ENCODE measurements around the gene RPL13A.
A peak's percentile ranks its signal among the peaks of the same experiment; 100 is the strongest.

Gene RPL13A

DNA sequence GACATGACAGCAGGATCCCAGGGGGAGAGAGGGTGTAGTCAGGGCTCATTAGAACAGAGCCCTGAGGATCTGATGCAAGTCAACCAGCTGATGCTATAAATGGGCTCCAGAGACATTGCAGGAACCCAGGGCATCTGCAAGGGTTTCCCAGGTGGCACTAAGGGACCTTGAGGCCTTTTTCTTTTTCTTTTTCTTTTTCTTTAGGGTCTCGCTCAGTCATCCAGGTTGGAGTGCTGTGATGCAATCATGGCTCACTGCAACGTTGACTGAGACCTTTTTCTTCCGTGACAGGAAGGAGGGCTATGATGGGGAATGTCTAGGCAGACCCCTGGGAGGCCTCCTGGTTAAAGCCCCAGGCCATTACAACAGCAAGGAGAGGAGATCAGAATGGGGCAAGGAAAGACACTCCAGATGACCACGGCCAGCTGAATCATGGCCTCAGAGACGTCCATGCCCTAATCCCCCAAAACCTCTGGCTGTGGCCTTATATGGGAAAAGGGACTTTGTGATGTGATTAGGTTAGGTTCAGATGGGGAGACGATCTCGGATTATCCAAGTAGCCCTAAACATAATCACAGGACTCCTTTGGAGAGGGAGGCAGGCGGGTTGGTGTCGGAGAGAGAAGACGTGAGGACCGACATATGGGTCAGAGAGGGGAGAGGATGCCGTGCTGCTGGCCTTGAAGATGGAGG is 20.5 kb downstream of the RPL13A start:
- no peak for DNase-seq (ENCODE audit: low read depth)

DNA sequence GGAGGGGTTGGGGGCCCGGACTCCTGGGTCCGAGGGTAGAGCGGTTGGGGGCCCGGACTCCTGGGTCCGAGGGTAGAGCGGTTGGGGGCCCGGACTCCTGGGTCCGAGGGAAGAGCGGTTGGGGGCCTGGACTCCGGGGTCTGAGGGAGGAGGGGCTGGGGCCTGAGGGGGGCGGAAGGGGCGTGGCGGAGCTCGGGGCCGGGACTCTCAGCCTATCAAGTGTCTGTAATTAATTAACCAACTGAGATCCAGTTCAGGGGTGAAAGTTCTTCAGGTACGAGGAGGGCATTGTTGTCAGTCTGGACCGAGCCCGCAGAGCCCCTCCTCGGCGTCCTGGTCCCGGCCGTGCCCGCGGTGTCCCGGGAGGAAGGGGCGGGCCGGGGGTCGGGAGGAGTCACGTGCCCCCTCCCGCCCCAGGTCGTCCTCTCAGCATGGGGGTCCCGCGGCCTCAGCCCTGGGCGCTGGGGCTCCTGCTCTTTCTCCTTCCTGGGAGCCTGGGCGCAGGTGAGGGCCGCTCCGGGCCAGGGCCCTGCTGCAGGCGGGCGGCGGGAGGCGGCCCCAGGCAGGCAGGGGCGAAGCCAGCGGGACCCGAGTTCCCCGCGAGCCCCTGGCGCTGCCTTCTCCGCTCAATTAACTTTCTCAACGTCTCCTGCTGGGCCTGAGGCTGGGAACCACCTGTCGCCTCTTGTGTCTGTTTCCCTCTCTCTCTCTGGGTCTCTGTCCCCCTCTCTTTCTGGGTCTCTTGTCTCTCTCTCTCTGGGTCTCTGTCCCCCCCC is 25.8 kb downstream of the RPL13A start:
- DNase-seq (ENCODE audit: low read depth), result no peak

DNA sequence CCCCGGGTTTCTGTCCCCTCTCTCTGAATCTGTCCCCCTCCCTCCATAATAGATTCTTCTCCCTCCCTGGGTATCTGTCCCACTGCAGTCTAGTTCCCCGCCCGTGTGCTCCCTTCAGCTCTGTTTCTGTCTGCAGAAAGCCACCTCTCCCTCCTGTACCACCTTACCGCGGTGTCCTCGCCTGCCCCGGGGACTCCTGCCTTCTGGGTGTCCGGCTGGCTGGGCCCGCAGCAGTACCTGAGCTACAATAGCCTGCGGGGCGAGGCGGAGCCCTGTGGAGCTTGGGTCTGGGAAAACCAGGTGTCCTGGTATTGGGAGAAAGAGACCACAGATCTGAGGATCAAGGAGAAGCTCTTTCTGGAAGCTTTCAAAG is 26.3 kb downstream of the RPL13A start:
- DNase-seq (ENCODE audit: low read depth), result no peak

DNA sequence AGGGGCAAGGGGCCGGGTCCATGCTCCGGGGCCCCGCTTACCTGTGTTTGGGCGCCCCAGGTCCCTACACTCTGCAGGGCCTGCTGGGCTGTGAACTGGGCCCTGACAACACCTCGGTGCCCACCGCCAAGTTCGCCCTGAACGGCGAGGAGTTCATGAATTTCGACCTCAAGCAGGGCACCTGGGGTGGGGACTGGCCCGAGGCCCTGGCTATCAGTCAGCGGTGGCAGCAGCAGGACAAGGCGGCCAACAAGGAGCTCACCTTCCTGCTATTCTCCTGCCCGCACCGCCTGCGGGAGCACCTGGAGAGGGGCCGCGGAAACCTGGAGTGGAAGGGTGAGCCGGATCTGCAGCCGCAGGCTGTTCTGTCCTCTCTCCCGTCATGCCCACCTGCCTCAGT is 26.7 kb downstream of the RPL13A start:
- DNase-seq (ENCODE audit: low read depth), result no peak

DNA sequence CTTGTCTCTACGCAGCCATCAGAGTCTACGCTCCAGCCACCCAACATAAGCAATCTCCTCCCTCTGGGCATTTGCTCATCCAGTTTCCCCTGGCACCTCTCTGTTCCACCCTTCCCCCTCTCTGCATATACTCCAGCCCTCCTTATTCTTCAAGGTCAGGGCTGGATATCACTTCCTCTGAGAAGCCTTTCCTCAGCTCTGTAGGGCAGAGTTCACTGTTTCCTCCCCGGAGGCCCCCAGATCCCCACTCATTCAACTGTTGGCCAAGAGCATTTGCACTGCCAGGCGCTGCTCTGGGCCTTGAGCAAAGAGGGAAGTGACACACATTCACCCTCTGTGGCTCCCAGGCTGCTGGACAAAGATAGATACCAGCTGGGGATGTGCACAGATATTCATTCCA is 28.4 kb downstream of the RPL13A start:
- no peak for DNase-seq (ENCODE audit: low read depth)

DNA sequence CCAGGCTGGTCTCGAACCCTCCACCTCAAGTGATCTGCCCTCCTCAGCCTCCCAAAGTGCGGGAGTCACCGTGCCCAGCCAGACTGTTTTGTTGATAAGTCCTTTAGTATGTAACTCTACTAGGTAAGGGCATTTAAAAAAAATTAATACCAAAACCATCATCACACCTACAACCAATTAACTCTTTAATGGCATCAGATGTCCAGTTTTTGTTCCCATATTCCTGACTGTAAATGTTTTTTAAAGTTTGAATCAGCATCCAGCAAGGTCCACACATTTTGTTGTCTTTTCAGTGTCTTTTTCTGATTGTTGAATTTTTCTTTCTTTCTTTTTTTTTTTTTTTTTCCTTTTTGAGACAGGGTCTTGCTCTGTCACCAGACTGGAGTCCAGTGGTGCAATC is 30.6 kb downstream of the RPL13A start:
- no peak for DNase-seq (ENCODE audit: low read depth)

DNA sequence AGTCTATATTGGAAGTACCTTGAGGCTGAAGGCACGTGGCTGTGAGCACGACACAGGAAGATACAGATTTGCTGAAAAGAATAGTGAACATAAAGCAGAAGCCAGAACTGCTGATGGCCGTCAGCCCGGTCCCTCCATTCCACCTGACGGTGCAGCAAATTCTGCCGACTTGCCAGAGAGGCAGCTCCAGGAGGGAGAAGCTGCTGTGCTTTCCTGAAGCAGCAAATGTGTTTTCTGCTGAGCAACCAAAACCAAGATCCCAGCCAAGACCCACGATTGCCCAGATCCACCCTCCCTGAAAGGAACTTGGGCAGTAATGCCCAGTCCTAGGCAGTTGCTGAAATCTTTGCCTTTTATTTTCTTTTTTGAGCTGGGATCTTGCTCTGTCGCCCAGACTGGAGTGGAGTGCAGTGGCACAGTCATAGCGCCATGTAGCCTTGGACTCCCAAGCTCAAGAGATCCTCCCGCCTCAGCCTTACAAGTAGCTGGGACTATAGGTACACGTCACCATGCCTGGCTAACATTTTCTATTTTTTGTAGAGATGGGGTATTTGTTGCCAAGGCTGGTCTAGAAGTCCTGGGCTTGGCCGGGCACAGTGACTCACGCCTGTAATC is 33.4 kb downstream of the RPL13A start:
- DNase-seq (ENCODE audit: low read depth), result no peak

DNA sequence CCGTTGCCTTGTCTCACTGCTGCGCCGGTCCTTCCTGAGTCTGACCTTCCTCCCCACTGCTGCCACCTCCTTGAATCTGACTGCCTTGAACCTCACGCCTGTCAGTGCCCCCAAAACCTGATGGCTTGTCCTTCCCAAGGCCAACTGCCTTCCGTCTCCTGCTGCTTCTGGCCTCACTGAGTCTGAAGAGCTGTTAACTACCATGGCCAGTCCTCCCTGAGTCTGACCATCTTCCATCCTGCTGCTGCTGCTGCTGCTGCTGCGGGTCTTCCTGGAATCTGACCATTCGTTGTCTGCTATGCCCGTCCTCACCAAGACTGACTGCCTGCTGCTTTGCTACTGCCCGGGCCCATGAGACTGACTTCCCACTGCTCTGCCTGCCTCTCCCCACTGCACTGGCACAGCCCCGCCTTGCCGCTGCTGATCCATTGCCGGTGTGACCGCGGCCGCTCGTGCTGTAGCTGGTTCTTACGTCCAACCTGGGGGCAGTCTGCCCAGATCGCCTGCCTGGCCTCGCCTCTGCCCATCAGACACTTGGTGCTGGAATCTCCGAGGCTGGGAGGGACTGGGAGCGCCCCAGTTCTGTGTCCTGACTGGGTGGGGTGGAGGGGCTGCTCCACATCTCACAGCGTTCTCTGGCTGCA is 37.5 kb downstream of the RPL13A start:
- no peak for DNase-seq (ENCODE audit: low read depth)

DNA sequence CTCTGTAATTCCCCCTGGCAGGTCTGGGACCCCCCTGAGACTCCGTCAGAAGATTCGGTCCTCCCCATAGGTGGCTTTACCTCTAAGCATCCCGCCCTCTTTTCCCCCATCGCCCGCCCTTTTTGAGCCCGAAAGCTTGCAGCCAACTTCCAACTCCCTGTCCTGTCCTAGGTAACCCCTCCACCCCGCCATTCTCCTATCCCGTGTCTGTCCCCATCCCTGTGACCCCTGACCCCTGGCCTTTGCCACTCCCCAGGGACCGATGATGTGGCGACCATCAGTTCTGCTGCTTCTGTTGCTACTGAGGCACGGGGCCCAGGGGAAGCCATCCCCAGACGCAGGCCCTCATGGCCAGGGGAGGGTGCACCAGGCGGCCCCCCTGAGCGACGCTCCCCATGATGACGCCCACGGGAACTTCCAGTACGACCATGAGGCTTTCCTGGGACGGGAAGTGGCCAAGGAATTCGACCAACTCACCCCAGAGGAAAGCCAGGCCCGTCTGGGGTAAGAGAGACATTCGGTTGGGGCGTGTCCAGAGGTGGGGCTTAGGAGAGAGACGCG is 40.9 kb downstream of the RPL13A start:
- DNase-seq (ENCODE audit: low read depth), result no peak

DNA sequence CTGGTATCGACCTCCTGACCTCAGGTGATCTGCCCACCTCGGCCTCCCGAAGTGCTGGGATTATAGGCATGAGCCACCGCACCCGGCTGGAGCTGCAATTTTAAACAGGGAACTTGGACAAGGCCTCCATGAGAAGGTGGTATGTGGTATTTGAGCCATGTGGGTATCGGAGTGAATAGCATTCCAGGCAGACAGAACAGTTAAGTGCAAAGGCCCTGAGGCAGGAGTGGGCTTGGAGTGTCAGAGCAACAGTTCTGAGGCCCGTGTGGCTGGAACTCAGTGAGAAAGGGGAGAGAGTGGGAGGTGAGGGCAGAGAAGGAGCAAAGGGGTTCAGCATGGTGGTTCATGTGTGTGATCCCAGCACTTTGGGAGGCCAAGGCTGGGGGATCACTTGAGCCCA is 43.3 kb downstream of the RPL13A start:
- no peak for DNase-seq (ENCODE audit: low read depth)

DNA sequence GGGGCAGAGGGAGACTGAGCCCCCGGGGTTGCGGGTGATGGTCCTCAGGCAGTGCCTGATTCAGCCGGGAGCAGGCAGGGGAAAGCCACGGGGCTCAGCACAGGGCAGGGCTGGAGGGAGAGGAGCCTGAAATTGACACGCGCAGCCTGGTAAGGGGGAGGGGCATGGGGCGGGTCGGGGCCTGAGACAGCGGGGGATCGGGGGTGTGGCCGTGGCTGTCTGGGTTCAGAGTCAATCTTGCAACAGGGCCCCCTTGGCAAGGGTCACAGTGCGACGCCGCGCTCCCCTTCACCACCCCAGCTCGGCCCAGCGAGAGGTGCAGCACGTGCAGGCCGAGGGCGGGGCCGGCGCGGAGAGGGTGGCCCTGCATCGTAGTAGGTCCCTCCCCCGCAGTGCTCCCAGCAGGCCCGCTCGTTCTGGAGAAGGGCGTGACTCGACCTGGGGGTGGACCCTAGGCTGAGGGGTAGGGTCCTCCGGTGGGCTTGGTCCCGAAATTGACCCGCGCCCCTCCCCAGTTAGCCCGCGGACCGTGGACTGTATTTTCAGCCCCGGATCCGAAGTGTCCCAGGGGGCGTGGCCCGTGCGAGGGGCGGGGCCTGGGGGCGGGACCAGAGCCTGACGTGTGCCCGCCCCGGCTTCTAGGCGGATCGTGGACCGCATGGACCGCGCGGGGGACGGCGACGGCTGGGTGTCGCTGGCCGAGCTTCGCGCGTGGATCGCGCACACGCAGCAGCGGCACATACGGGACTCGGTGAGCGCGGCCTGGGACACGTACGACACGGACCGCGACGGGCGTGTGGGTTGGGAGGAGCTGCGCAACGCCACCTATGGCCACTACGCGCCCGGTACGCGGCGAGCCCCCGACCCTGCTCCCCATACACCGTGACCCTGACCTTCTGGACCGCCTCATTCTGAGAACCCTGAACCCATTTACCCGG is 46.4 kb downstream of the RPL13A start:
- DNase-seq (ENCODE audit: low read depth), result peak; percentile 72

DNA sequence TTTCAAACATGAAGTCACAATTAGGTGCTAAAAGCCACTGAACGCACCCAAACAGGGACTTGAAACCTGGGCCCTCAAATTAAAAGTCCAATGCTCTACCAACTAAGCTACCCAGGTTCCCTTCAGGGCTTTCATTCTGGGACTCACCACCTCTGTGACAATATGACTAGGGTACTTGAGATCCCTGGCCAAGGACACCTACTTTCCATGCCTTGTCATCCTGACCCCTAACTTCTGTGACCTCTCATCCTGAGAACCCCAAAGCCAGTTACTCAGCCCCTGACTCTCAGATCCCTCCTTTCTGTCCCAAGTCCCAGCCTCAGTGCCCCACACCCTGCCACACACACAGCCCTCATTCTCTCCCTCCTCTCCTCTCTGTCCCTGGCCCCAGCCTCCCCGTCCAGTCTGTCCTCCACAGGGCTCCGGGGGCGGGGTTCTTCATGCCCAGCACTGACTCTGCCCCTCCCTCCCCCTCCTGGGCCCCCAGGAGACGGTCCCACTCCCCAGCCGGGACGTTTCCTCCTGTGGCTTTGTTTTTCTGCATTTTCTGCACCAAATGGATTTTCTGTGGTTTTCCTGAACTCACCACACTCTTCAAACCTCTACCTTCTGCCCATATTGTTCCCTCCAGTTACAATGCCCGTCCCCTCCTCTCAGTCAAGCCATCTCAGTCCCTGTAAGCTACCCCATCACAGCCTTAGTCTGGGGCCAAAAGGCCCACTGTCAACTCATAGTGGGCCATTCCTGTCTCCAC is 47.4 kb downstream of the RPL13A start:
- no peak for DNase-seq (ENCODE audit: low read depth)

DNA sequence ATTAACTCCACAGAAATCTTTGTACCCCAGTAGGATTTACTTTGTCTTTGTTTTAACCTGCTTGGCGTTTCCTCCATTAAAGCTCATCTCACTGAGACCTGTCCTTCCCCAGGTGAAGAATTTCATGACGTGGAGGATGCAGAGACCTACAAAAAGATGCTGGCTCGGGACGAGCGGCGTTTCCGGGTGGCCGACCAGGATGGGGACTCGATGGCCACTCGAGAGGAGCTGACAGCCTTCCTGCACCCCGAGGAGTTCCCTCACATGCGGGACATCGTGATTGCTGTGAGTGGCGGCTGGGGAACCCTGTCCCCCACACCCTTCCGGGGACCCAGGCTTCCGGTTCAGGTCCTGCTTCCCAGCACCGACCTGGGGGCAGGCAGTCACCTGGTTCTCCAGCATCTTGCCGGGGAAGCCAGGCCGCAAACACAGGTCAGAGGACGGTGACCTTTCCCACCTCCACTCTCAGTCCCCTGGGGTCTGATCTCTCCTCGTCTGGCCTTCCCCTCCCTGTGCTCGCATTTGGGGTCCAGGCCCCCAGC is 49.6 kb downstream of the RPL13A start:
- DNase-seq (ENCODE audit: low read depth), result no peak

DNA sequence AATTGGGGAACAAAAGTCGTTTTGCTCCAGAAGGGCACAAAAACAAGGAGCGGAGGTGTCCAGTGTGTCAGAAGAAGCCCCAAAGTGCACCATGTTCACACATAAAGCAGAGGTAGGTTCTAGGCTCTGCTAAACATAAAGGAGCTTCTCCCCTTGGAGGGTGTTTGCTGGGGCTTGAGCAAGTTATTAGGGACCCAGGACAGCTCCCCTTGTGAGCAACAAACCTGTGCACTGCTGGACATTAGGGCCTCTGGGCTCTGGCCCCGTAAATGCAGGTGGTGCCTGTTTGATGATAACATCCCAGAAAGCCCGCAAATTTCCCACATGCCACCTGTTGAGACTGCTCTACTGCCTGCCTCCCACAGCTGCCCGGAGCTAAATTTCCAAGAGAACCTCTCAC is 51.2 kb downstream of the RPL13A start:
- DNase-seq (ENCODE audit: low read depth), result no peak

DNA sequence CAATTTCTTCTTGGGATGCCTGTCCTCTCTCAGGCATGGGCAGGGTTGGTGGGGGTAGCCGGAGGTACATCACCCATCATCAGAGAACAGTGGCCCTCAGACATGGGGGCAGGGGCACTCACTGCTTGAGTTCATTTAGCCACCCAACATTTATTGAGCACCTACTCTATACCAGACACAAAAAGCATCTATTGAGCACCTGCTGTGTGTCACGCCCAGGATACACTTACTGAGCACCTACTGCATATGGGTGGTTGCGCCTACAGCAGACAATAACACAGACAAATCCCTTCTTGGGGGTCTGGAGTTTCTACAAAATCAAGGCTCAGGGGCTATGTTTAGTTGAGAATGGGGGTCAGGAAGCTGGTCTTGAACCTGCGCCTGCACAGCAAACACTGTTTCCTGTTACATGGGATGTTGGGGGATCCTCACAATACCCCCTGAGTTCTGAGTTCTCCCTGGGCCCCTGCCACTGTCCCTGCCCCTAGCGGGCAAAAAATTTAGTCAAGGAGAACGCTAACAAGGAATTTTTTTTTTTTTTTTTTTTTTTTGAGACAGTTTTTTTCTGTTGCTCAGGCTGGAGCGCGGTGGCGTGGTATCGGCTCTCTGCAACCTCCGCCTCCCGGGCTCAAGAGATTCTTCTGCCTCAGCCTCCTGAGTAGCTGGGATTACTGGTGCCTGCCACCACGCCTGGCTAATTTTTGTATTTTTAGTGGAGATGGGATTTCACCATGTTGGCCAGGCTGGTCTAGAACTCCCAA is 52.0 kb downstream of the RPL13A start:
- DNase-seq (ENCODE audit: low read depth), result no peak

Data from stimulated activated CD8-positive, alpha-beta memory T cell treated with anti-CD3 and anti-CD28 coated beads, Interleukin-12 subunit alpha, Interleukin-12 subunit beta, amount 100 ng/mL, for 1 hour (primary cell).